Measurements from ENCODE around the gene WHAMM.

- TF ChIP-seq CTCF (conservative IDR thresholded peaks at IDR 0.05; ENCODE audit: low read depth, low read length) (no peak), POLR2A (IDR thresholded peaks at IDR 0.05; ENCODE audit: low read depth, low read length) (no peak)
These were observed 19.9 kb upstream of the WHAMM start for GRCh38 chr15:82789491-82789890.
